ENCODE results near the gene NUP50.

DNA sequence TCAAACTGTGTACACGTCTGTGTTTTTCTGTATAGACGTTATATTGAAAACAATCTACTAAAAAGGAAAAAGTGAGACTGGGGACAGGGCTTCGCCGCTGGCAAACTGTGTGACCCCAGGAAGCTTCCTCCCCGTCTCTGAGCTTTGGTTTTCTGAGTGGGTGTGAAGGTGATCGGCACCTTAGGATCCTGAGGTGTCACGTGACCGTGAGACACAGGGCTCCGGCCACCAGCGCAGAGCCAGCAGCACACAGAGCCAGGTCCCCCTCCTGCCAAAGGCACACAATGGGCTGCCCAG is 44.9 kb downstream of the NUP50 start:
- TF ChIP-seq, protein P1, sequence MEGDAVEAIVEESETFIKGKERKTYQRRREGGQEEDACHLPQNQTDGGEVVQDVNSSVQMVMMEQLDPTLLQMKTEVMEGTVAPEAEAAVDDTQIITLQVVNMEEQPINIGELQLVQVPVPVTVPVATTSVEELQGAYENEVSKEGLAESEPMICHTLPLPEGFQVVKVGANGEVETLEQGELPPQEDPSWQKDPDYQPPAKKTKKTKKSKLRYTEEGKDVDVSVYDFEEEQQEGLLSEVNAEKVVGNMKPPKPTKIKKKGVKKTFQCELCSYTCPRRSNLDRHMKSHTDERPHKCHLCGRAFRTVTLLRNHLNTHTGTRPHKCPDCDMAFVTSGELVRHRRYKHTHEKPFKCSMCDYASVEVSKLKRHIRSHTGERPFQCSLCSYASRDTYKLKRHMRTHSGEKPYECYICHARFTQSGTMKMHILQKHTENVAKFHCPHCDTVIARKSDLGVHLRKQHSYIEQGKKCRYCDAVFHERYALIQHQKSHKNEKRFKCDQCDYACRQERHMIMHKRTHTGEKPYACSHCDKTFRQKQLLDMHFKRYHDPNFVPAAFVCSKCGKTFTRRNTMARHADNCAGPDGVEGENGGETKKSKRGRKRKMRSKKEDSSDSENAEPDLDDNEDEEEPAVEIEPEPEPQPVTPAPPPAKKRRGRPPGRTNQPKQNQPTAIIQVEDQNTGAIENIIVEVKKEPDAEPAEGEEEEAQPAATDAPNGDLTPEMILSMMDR (IDR thresholded peaks at IDR 0.05; ENCODE audit: low read depth, low read length), result no peak
- TF ChIP-seq EZH2phosphoT487 (IDR thresholded peaks at IDR 0.05; ENCODE audit: low read depth), result no peak
